Measurements from ENCODE around the gene ACOT13. TPM values are rescaled to one million over a fixed set of nuclear protein-coding genes. Genes with fewer than 3 reads are reported as not detected.
A peak's percentile ranks its signal among the peaks of the same experiment; 100 is the strongest.

ACOT13 gene
- total and polyA plus RNA-seq, 2 donors (not counting 1 experiment from before 2014, with no cell fraction given): 3.6 to 6.6 TPM

- Histone ChIP-seq H3K27ac (ENCODE audit: low read length in 2 of 2) (peak overlapping the region in 1 of 2 donors; percentile 43), H3K9me3 (ENCODE audit: control extremely low read depth in 1 of 3, control insufficient read depth in 2 of 3, insufficient read depth in 1 of 3, low read length in 2 of 3) (no peaks in the 10 kb centered on the region), H3K9ac (ENCODE audit: low read length) (no peak overlapping the region), H3K4me1 (ENCODE audit: control insufficient read depth in 2 of 2, insufficient read depth in 2 of 2, low read length in 2 of 2) (peaks cover 22 to 23% of the 10 kb centered on the region in 2 donors), H3K79me2 (ENCODE audit: control insufficient read depth, insufficient read depth, low read length) (peaks cover 33% of the 10 kb centered on the region), H4K20me1 (ENCODE audit: control insufficient read depth, insufficient read depth, low read length, poor library complexity, severe bottlenecking) (no peaks in the 10 kb centered on the region), H3K4me2 (replicated peaks; ENCODE audit: low read depth, low read length, poor library complexity, severe bottlenecking) (peak overlapping the region; percentile 82), H3K36me3 (replicated peaks in 1 of 2; ENCODE audit: control extremely low read depth in 1 of 2, control insufficient read depth in 1 of 2, extremely low read depth in 1 of 2, insufficient read depth in 2 of 2, low read length in 1 of 2) (peaks cover 1 to 21% of the 10 kb centered on the region in 2 experiments), H3K4me3 (ENCODE audit: control extremely low read depth in 1 of 5, extremely low read depth in 1 of 5, insufficient read depth in 1 of 5, low read depth in 2 of 5, low read length in 4 of 5) (no peak overlapping the region), H2AFZ (ENCODE audit: insufficient read depth, low read depth, low read length, poor library complexity, severe bottlenecking) (no peak overlapping the region), H3K27me3 (replicated peaks in 1 of 4; ENCODE audit: control extremely low read depth in 1 of 4, control insufficient read depth in 3 of 4, insufficient read depth in 4 of 4, low read length in 3 of 4) (no peaks in the 10 kb centered on the region)
- H3K4me1 Mint-ChIP-seq: peaks cover 46% of the 10 kb centered on the region
- TF ChIP-seq CTCF (IDR thresholded peaks at IDR 0.05) (no peak), EZH2 (IDR thresholded peaks at IDR 0.05; ENCODE audit: borderline replicate concordance, insufficient read depth, low read depth, low read length, poor library complexity, severe bottlenecking) (no peak)
- DNase-seq (no peak), ATAC-seq (ENCODE audit: low read depth) (no peak)
- WGBS (ENCODE audit: insufficient coverage): 97% methylated on average over 3 of the region's 7 CpGs
- ChIA-PET POLR2A (interaction anchor here (4.2 kb wide), 1 partner anchor 18 kb away, joined by 17 read pairs; the partner anchor contains the start of gene KIAA0319), CTCF (interaction anchor here (1.5 to 1.6 kb wide), 2 partner anchors 18 to 169 kb away, joined by 5 to 9 read pairs; partner anchors contain the start of genes ALDH5A1 and KIAA0319)
- no peaks in the 10 kb centered on the region for H3K27me3 Mint-ChIP-seq
- no peak overlapping the region for H3K27ac Mint-ChIP-seq
- intact Hi-C loops (cut with micrococcal nuclease): no loop called here
- H3K4me3 Mint-ChIP-seq: peak overlapping the region; percentile 99
- H3K9me3 Mint-ChIP-seq (ENCODE audit: insufficient read depth): no peaks in the 10 kb centered on the region
These were observed 2.6 kb upstream of the ACOT13 start for GRCh38 chr6:24664046-24664987.
